ENCODE data around the gene JAZF1. TPM values are rescaled to one million over a fixed set of nuclear protein-coding genes. Genes with fewer than 3 reads are reported as not detected.

JAZF1 gene
- total RNA-seq, 1 donor from 2014 or later = 6.4 TPM

GRCh38 chr7:28008911-28009310 lies 171.7 kb downstream of the JAZF1 start:
- no peak for DNase-seq (ENCODE audit: low spot score, unreplicated experiment)
- Mint-ChIP-seq H3K9me3 (ENCODE audit: low read depth) (no peaks in the 10 kb centered on the region), H3K4me1 (ENCODE audit: low read depth) (no peaks in the 10 kb centered on the region), H3K27me3 (no peaks in the 10 kb centered on the region), H3K4me3 (ENCODE audit: low read depth) (no peak overlapping the region), H3K36me3 (ENCODE audit: insufficient read depth) (no peaks in the 10 kb centered on the region), H3K27ac (no peak overlapping the region)
- no peak for TF ChIP-seq CTCF (IDR thresholded peaks at IDR 0.05; ENCODE audit: unreplicated experiment)

- TF ChIP-seq CTCF (IDR thresholded peaks at IDR 0.05; ENCODE audit: unreplicated experiment) = no peak
- Mint-ChIP-seq H3K27ac (no peak overlapping the region), H3K9me3 (ENCODE audit: low read depth) (no peaks in the 10 kb centered on the region)
Observed at GRCh38 chr7:28008171-28008570, 172.4 kb downstream of the JAZF1 start.

GRCh38 chr7:28006491-28006890 lies 174.1 kb downstream of the JAZF1 start:
- no peaks in the 10 kb centered on the region for H3K9me3 Mint-ChIP-seq (ENCODE audit: low read depth)
- H3K36me3 Mint-ChIP-seq (ENCODE audit: insufficient read depth) = no peaks in the 10 kb centered on the region
- H3K4me3 Mint-ChIP-seq (ENCODE audit: low read depth) = no peak overlapping the region
- TF ChIP-seq CTCF (IDR thresholded peaks at IDR 0.05; ENCODE audit: unreplicated experiment) = no peak
- no peaks in the 10 kb centered on the region for H3K27me3 Mint-ChIP-seq
- H3K4me1 Mint-ChIP-seq (ENCODE audit: low read depth) = no peaks in the 10 kb centered on the region
- DNase-seq (ENCODE audit: low spot score, unreplicated experiment) = no peak
- H3K27ac Mint-ChIP-seq = no peak overlapping the region

More at GRCh38 chr7:28008171-28008570, 172.4 kb downstream of the JAZF1 start:
- H3K27me3 Mint-ChIP-seq = no peaks in the 10 kb centered on the region
- no peak overlapping the region for H3K4me3 Mint-ChIP-seq (ENCODE audit: low read depth)
- no peak for DNase-seq (ENCODE audit: low spot score, unreplicated experiment)
- H3K36me3 Mint-ChIP-seq (ENCODE audit: insufficient read depth) = no peaks in the 10 kb centered on the region
- no peaks in the 10 kb centered on the region for H3K4me1 Mint-ChIP-seq (ENCODE audit: low read depth)

GRCh38 chr7:28005847-28006231 lies 174.8 kb downstream of the JAZF1 start:
- no peak overlapping the region for H3K27ac Mint-ChIP-seq
- no peak overlapping the region for H3K4me3 Mint-ChIP-seq (ENCODE audit: low read depth)
- H3K9me3 Mint-ChIP-seq (ENCODE audit: low read depth) = no peaks in the 10 kb centered on the region
- DNase-seq (ENCODE audit: low spot score, unreplicated experiment) = no peak
- no peak for TF ChIP-seq CTCF (IDR thresholded peaks at IDR 0.05; ENCODE audit: unreplicated experiment)
- H3K36me3 Mint-ChIP-seq (ENCODE audit: insufficient read depth) = no peaks in the 10 kb centered on the region
- no peaks in the 10 kb centered on the region for H3K27me3 Mint-ChIP-seq
- no peaks in the 10 kb centered on the region for H3K4me1 Mint-ChIP-seq (ENCODE audit: low read depth)

GRCh38 chr7:28005075-28005846 lies 175.3 kb downstream of the JAZF1 start:
- Mint-ChIP-seq H3K27me3 (no peaks in the 10 kb centered on the region), H3K9me3 (ENCODE audit: low read depth) (no peaks in the 10 kb centered on the region), H3K27ac (no peak overlapping the region), H3K4me3 (ENCODE audit: low read depth) (no peak overlapping the region), H3K36me3 (ENCODE audit: insufficient read depth) (no peaks in the 10 kb centered on the region), H3K4me1 (ENCODE audit: low read depth) (no peaks in the 10 kb centered on the region)
- no peak for TF ChIP-seq CTCF (IDR thresholded peaks at IDR 0.05; ENCODE audit: unreplicated experiment)
- no peak for DNase-seq (ENCODE audit: low spot score, unreplicated experiment)

Data from progenitor cell of endocrine pancreas (in vitro differentiated cells).